HEK293T (cell line): Measurements from ENCODE around the gene TXNDC11.

ENCODE experiments used
- CTCF ChIA-PET: fragments of 350-600 bp; formaldehyde crosslinking; extraction: SDS; loops from one replicate; lab custom pipeline; 2021; ENCODE audit warnings: antibody characterized with exemption, inconsistent platforms; lab: Yijun Ruan, JAX
- POLR2A ChIA-PET: fragments of 350-600 bp; formaldehyde crosslinking; extraction: SDS; loops from one replicate; lab custom pipeline; 2020; ENCODE audit warnings: antibody characterized with exemption, inconsistent platforms; lab: Yijun Ruan, JAX
- DNase-seq: peaks from one replicate; pipeline ENCODE4 v3.0.0; 2012; ENCODE audit warnings: mixed read lengths; ENCODE audit errors: extremely low spot score
- ARNT ChIP-seq: fragments of 450-650 bp; IDR thresholded peaks from 2 replicates; pipeline ENCODE4 v1.6.1; 2017; ENCODE audit warnings: mild to moderate bottlenecking
- BHLHE40 ChIP-seq: fragments of 450-650 bp; IDR thresholded peaks from 2 replicates; pipeline ENCODE4 v1.6.1; 2016; ENCODE audit warnings: mild to moderate bottlenecking, moderate library complexity, borderline replicate concordance
- CTBP1 ChIP-seq: fragments of 450-650 bp; IDR thresholded peaks from 2 replicates; pipeline ENCODE4 v1.6.1; 2016; ENCODE audit warnings: borderline replicate concordance
- ELF4 ChIP-seq: fragments of 450-650 bp; IDR thresholded peaks from 2 replicates; pipeline ENCODE4 v1.6.1; 2017; ENCODE audit warnings: antibody characterized with exemption
- FOXA1 ChIP-seq: fragments of 450-650 bp; IDR thresholded peaks from 2 replicates; pipeline ENCODE4 v1.6.1; 2016; ENCODE audit warnings: mild to moderate bottlenecking
- FOXK2 ChIP-seq: fragments of 450-650 bp; IDR thresholded peaks from 2 replicates; pipeline ENCODE4 v1.6.1; 2016; ENCODE audit warnings: mild to moderate bottlenecking
- FOXM1 ChIP-seq: fragments of 450-650 bp; IDR thresholded peaks from 2 replicates; pipeline ENCODE4 v1.6.1; 2017; ENCODE audit warnings: mild to moderate bottlenecking, borderline replicate concordance
- HDGF ChIP-seq: fragments of 450-650 bp; IDR thresholded peaks from 2 replicates; pipeline ENCODE4 v1.6.1; 2017; ENCODE audit warnings: antibody characterized with exemption, borderline replicate concordance
- L3MBTL2 ChIP-seq: fragments of 450-650 bp; conservative IDR thresholded peaks from 2 replicates; pipeline ENCODE4 v1.6.1; 2016; ENCODE audit warnings: mild to moderate bottlenecking
- LEF1 ChIP-seq: fragments of 450-650 bp; IDR thresholded peaks from 2 replicates; pipeline ENCODE4 v1.6.1; 2017; ENCODE audit warnings: mild to moderate bottlenecking, borderline replicate concordance
- NFRKB ChIP-seq: fragments of 450-650 bp; IDR thresholded peaks from 2 replicates; pipeline ENCODE4 v1.6.1; 2016; ENCODE audit warnings: mild to moderate bottlenecking, moderate library complexity
- PKNOX1 ChIP-seq: fragments of 450-650 bp; IDR thresholded peaks from 2 replicates; pipeline ENCODE4 v1.6.1; 2016
- SP1 ChIP-seq: fragments of 450-650 bp; IDR thresholded peaks from 2 replicates; pipeline ENCODE4 v1.6.1; 2017
- SUZ12 ChIP-seq: fragments of 450-650 bp; IDR thresholded peaks from 2 replicates; pipeline ENCODE4 v1.6.1; 2016; ENCODE audit warnings: mild to moderate bottlenecking
- TARDBP ChIP-seq: fragments of 450-650 bp; IDR thresholded peaks from 2 replicates; pipeline ENCODE4 v1.6.1; 2016
- ZNF384 ChIP-seq: fragments of 450-650 bp; IDR thresholded peaks from 2 replicates; pipeline ENCODE4 v1.6.1; 2016

TXNDC11 gene

GRCh38 chr16:11740567-11740966 is 2.1 kb downstream of the TXNDC11 start:
- ChIA-PET POLR2A (no interaction called here), CTCF (no interaction called here)
- TF ChIP-seq ZNF384 (no peak), FOXM1 (no peak), TARDBP (no peak), PKNOX1 (no peak), L3MBTL2 (no peak), ELF4 (no peak), BHLHE40 (no peak), SP1 (no peak), HDGF (no peak), CTBP1 (no peak), LEF1 (no peak), FOXK2 (no peak)
- DNase-seq = no peak

GRCh38 chr16:11738742-11739544 is 3.7 kb downstream of the TXNDC11 start:
- ChIA-PET POLR2A (no interaction called here), CTCF (no interaction called here)
- DNase-seq = no peak
- TF ChIP-seq LEF1 (no peak), ELF4 (no peak), NFRKB (no peak), SP1 (no peak), HDGF (no peak), CTBP1 (no peak), PKNOX1 (no peak), ZNF384 (no peak)

DNA sequence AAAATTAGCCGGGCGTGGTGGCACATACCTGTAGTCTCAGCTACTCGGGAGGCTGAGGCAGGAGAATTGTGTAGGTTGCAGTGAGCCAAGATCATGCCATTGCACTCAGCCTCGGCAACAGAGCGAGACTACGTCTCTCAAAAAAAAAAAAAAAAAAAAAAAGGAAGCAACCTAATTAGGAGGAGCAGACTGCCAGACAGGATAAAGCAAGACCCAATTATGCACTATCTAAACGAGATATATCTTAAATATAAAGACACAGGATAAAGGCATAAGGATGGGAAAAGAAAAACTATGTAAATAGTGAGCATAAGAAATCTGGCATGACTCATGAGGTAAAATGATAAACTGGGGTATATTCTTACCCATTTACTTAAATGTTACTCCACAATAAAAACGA is 4.9 kb downstream of the TXNDC11 start:
- no peak for DNase-seq
- no peak for TF ChIP-seq ZNF384
- ChIA-PET POLR2A (no interaction called here), CTCF (no interaction called here)

- no peak for TF ChIP-seq L3MBTL2
- no peak for TF ChIP-seq TARDBP
- TF ChIP-seq ARNT = no peak
- TF ChIP-seq FOXM1 = no peak
- TF ChIP-seq NFRKB = no peak
- no peak for TF ChIP-seq LEF1
- TF ChIP-seq HDGF = no peak
- no peak for TF ChIP-seq FOXK2
- TF ChIP-seq SUZ12 = no peak
- TF ChIP-seq ELF4 = no peak
- no peak for TF ChIP-seq FOXA1
- no peak for TF ChIP-seq ZNF384
- TF ChIP-seq BHLHE40 = no peak
- TF ChIP-seq PKNOX1 = no peak
- no peak for TF ChIP-seq CTBP1
- ChIA-PET POLR2A (no interaction called here), CTCF (no interaction called here)
- DNase-seq = no peak
These were observed 5.8 kb downstream of the TXNDC11 start for GRCh38 chr16:11736903-11737302.

GRCh38 chr16:11735787-11736186 is 6.9 kb downstream of the TXNDC11 start:
- ChIA-PET CTCF (interaction anchor here (0.7 kb wide), 1 partner anchor 62 kb away, joined by 3 read pairs; no protein-coding TSS in a partner anchor), POLR2A (no interaction called here)
- DNase-seq = no peak
- TF ChIP-seq FOXA1 (no peak), FOXK2 (no peak)

DNA sequence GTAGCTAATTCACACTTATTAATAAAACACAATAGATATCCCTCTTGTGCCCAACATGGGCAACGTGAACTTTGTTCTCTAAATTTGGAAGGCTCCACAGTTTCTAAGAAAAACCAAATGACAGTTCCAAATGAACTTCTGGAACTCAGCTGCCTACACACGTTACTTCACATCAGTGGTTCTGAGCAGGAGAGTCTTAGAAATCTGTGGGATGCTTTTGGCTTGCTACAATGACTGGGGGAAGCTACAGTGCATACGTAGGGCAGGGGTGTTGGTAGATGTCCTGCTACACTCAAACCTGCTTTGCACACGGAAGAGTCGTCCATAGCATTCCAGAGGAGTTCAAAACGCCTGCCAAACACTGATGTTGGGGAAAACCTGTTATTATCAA is 8.0 kb downstream of the TXNDC11 start:
- CTCF ChIA-PET = no interaction called here
- POLR2A ChIA-PET = interaction anchor here (0.7 kb wide), 1 partner anchor 8 kb away, joined by 3 read pairs; the partner anchor contains the start of gene TXNDC11
- no peak for DNase-seq
- TF ChIP-seq PKNOX1 (no peak), FOXA1 (no peak), ELF4 (no peak), FOXM1 (no peak), ZNF384 (no peak), FOXK2 (no peak), LEF1 (no peak), SP1 (no peak), SUZ12 (no peak), TARDBP (no peak), BHLHE40 (no peak), CTBP1 (no peak), L3MBTL2 (no peak), NFRKB (no peak)
